GM21529 (cell line): ENCODE results near the gene GIT1.
A peak's percentile ranks its signal among the peaks of the same experiment; 100 is the strongest.

Experiments used
- ATAC-seq: cut with Tn5 transposase; IDR thresholded peaks from one replicate; pipeline ENCODE4 v1.9.1; 2021; ENCODE audit not compliant: unreplicated experiment

GIT1 gene, protein sequence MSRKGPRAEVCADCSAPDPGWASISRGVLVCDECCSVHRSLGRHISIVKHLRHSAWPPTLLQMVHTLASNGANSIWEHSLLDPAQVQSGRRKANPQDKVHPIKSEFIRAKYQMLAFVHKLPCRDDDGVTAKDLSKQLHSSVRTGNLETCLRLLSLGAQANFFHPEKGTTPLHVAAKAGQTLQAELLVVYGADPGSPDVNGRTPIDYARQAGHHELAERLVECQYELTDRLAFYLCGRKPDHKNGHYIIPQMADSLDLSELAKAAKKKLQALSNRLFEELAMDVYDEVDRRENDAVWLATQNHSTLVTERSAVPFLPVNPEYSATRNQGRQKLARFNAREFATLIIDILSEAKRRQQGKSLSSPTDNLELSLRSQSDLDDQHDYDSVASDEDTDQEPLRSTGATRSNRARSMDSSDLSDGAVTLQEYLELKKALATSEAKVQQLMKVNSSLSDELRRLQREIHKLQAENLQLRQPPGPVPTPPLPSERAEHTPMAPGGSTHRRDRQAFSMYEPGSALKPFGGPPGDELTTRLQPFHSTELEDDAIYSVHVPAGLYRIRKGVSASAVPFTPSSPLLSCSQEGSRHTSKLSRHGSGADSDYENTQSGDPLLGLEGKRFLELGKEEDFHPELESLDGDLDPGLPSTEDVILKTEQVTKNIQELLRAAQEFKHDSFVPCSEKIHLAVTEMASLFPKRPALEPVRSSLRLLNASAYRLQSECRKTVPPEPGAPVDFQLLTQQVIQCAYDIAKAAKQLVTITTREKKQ

DNA sequence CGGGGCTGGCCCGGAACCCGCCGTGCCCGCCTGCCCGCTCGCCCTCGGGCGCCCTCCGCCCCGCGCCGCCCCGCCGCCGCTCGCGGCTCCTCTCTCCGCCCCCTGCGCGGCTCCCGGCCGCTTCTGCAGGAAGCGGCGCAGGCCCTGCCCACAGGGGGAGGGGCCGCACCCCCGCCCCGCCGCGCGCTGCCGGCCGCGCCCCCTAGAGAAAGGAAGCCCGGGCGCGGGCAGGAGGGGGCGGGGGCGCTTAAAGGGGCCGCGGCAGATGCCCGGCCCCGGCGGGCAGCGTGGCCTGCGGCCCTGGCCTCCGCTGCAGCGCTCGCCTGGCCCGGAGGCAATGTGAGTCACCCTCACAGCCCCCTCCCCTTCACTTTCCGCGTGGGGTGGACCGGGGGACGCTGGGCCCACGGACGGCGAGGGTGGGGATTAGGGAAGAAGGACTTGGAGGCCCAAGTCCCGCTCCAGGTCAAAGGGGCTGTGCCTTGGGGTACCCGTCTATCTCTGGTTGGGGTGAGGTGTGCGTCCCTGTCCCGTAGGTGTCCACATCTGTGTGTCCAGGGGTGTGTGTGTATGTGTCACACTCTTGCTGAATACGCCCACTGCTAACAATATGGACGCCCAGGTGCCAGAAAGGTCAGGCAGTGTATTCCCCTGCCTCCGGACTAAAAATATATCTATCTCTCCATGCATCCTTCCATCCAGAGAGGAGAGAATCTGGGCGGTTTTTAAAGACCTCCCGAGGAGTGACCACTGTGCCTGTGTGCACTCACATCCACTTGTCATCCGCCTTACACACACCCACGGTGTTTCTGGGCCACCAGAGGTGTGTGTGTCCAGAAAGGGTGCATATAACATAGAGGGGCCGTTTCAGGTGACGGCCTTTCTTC is at the start of gene GIT1:
Gene GIT1, minus strand, starts transcription at position 125 of the 887 bp plus-strand sequence. CDS start 270 bp downstream, outside the sequence.
- peak; percentile 50 for ATAC-seq

DNA sequence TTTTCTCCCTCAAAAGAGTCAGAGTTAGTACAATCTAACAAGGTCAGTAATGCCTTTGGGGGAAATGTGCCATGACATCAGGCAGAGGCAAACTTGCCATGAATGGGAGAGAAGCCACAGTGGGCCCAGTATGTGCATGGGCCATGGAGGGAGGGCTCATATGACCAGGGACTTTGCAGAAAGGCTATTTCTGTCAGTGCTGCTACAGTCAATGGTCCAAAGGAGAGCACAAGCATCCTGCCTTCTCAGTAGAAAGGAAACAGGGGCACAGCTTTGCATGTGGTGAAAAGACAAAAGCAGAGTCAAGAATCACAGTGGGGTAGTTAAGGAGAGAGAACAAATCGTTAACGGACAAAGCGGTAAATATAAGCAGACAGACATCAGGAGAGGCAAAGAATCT is 44.4 kb upstream of the GIT1 start:
- ATAC-seq: no peak

DNA sequence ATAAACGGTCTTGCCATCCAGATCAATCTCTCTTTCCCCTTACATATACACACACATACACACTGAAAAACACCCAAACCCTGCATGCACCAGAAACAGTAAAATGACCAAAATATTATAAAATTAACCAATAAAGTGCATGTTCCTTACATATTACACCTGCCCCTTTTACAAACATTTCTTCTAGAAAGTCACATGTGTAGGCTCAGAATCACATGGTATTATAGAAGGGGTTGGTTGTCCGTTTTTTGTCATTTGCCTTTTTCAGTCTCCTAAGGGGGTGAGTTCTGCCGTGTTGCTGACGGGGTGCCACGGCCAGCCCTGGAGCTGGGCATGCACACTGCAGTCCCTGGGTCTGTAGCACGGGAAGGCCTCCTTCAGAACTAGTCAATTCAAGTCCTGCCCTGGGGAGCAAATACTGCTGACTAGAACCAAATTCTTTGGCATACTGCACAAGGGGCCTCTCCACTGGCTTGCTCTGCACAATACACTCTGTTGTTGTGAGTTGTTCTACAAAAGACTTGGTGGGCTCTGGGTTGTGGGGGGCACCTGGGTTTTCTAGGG is 41.3 kb upstream of the GIT1 start:
- no peak for ATAC-seq

DNA sequence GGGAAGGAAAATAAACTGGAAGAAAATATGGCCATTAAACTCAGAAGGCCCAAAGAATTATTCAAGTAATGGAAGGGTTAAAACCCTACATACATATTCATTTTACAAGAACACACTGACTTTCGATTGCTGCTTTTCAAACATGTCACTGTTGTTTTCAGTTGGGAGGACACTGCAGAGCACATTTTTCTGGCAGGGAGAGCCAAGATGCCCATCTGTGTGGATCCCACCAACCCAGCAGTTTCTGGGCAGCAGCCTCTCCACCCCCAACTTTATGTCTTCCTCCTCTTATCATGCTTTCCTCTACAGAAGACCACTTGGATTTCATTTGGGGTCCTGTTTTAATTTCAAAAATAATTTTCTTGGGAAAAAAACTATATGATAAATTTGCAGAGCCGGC is 40.4 kb upstream of the GIT1 start:
- no peak for ATAC-seq

DNA sequence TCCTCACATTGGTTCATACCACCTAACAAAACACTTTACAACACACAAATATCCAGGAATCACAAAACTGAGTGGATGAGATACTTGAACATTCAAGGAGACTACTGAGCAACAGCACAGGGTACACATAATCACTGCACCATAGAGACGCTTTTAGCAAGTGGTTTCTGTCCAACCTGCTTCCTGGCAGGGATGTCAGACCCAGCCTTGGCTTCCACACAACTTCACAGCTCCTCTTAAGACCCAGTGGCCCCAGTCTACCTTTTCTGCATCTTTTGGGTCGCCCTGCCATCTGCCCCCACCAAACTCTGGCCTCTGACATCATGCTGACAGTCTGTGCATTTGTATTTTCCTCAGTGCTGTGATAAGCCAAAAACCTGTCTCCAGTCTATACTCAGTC is 39.2 kb upstream of the GIT1 start:
- no peak for ATAC-seq

DNA sequence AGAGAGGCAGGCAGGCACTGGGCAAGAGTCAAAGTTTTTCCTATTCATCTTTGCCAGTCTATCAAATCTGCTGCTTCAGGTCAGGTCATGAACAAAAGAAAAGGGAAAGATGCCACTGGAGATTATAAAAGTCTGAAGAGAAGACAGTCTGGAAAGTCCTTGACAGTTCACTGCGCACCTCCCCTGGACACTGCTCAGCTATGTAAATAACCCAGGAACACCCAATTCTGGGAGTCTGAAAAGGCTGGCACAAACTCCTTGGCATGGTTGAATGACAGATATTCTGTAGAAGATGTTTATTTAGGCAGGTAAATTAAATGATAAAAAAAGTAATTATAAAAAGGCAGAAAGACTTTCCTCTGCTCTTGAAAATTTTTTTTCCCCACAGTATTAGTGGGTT is 38.5 kb upstream of the GIT1 start:
- no peak for ATAC-seq

DNA sequence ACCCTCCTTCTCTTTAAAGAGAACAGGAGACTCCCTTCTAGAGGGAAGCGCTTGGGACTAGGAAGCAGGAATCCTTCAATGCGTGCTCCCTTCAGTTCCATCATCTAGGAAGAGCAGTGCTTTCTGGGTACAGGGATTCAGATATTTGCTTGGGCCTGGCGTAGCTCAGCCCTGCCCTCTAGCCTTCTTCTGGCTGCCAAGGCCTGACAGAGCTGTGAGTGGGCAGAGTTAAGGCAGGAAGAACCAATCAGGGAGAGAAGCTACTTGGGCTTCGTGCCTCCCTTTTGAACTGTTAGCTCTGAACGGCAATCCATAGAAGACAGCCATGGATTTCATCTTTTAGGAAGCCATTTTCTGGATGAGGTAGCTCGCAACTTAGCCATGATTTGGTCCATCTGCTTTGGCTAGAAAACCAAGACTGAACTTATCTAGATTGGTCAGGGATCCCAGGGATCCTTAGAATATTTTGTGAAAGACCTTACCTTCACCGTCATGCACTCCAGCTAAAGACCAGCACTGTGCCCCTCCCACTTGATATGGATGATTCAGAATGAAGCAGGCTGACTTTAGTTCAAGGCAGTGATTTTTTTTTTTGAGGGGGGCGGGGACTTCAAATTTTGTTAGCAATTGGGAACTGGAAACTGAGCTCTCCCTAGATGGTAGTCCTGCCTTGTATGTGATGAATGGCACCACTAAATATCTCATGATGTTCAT is 35.7 kb upstream of the GIT1 start:
- ATAC-seq: no peak

DNA sequence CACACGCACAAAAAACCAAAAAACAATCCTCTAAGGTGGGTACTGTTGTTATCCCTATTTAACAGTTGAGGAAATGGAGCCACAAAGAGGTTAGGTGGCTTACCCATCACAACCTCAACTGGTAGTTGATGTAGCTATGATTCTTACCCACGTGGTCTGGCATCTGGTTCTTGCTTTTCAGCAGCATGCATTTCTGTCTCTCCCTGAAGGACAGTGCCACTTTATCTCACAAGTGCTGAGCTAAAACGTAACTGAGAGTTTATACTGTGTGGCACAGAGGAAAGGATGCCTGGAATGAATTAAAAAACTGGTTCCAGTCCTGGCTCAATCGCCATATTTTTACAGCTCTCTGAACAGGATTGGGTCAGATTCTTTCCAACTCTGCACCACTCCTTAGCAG is 35.1 kb upstream of the GIT1 start:
- no peak for ATAC-seq

DNA sequence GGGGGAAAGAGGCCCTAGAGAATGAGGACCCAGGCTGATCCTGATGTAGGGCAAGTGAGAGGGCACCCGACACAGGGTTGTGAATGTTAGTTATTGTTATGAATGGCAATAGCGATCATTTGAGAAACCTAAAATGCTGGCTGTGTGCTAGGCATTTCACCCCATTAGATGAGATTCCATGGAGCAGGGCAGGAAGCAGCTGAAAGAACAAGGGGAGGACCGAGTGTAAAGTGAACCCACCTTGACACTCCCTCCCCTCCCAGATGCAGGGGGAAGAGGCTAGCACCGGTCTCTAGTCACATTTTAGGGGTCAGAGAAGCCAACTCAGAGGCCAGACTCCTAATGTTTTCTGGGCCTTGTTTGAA is 33.8 kb upstream of the GIT1 start:
- no peak for ATAC-seq

DNA sequence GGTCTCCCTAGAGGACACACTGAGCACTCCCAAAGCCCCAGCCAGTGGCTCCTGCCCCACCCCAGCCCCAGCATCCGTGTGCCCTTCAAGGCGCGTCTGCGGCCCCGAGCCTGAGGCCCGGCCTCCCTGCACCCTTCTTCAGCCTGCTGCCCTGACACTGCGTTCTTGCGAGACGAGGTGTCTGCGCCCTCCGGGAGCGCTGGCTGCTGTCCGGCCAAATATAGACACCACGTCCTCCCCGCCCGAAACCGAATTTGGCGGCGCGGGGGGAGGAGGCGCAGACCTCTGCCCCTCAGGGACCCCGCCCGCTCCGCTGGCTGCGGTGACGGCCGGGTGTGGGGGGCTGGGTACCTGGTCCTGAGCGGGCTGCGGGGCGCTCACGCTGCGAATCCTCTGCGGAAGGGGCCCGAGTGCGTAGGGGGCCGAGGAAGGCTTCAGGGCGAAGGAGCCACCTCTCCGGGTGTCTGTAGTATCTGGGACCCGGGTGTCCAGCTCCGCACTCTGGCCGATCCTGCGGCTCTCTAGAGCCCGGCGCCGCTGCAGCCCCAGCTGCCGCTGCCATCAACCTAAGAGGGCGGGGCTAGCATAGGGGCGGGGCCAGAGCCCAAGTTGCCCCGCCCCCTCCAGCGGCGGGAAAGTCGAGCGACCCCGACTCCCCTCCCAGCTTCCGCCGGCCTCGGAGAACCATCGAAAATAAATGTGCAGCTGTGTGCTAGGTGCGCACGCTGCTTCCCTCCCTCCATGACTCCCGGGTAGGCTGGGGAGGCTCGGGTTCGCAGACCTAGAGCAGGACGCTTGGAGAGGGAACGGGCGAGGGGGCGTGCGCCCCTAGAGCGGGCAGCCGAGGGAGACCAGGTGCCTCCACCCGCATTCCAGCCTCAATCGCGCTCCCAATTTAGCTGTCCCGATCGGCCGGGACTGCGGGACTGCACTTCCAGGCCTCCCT is 33.2 kb upstream of the GIT1 start, which contains the start of gene CORO6:
Gene CORO6, minus strand, starts transcription at position 576 of the 946 bp plus-strand sequence. CDS start 1,491 bp downstream, outside the sequence.
- peak; percentile 57 for ATAC-seq

DNA sequence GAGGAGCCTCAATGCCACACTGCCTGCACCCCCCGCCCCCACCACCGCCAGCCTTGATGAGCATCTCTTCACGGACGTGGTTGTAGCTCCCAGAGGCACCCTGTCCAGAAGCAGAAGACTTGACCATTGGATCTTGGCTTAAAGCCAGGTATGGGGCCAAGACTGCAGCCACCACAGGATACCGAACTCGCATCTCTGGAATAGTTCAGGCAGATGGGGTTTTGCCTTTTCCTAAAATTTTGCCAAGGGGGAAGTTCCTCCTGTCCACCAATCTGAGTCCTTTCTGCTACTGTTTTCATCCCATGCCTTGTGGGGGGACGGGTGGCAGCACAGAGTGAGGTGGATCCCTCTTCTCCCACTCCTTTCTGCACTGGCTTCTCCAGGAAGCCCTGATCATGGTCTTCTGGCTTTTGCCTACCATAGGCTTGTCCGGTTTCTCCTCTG is 32.3 kb upstream of the GIT1 start:
- no peak for ATAC-seq

DNA sequence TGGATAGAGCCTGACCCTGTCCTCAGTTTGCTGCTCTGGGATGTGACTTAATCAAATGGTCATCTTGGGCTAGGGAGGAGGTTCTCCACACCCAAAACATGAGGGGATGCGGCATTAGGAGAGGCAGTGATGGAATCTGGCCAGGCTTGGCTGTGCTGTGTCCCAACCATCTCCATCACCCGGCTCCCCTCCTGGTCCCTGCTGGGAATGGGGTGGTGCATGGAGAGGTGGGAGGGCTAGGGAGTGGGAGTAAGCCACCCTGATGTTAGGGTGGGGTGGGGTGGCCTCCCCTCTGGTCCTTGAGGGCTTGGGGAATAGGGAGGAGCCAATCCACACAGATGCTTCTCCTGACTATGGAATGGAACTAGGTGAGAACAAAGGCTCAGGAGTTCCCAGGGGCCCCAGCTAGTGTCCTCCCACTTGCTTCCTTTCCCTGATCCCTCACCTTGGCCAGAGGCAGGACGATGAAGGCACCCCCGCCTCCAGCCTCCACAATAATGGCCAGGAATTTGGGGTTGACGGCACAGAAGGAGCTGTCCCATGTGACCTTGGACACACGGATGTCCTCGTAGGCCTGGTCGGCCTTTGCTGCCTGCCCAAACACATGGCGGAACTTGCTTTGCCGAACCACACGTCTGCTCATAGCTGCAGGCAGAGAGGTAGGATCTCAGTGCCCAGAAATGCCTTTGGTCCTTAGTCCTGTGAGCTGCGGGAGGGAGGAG is 31.5 kb upstream of the GIT1 start:
- no peak for ATAC-seq

DNA sequence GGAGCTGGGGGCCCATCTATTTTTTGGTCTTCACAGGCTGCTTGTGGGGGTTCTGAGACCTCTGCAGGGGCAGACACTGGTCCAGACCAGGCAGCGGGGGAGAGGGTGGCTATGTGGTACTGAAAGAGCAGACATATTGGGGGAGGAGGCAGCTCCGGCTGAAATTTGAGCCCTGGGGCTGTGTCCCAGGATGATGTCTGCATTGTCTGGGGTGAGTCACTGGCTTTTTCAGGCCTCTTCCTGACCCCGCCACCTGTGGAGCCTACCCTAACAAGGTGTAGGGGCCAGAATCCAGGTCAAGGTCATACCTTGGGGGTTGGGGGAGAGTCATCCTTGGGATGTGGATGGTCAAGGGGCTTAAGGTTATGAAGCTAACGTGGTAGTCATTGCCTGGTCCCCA is 30.8 kb upstream of the GIT1 start:
- no peak for ATAC-seq

DNA sequence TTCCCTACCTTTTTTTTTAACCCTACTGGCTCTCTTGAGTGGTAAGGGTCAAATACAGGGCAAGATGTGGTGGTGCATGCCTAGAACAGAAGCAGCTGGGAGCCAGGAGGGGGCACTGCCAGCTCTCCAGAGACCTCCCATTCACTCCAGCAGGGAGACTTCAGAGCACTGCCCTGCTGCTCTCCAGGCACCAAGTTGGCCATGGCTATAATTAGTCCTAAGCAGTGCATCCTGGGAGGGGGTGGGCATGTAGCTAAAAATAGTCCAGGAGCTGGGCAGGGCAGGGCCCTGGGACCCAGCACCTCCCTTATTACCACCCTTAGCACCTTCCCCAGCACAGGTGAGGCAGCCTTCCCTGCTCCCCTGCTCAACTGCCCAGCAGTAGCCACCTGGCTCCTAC is 29.8 kb upstream of the GIT1 start:
- ATAC-seq: no peak

DNA sequence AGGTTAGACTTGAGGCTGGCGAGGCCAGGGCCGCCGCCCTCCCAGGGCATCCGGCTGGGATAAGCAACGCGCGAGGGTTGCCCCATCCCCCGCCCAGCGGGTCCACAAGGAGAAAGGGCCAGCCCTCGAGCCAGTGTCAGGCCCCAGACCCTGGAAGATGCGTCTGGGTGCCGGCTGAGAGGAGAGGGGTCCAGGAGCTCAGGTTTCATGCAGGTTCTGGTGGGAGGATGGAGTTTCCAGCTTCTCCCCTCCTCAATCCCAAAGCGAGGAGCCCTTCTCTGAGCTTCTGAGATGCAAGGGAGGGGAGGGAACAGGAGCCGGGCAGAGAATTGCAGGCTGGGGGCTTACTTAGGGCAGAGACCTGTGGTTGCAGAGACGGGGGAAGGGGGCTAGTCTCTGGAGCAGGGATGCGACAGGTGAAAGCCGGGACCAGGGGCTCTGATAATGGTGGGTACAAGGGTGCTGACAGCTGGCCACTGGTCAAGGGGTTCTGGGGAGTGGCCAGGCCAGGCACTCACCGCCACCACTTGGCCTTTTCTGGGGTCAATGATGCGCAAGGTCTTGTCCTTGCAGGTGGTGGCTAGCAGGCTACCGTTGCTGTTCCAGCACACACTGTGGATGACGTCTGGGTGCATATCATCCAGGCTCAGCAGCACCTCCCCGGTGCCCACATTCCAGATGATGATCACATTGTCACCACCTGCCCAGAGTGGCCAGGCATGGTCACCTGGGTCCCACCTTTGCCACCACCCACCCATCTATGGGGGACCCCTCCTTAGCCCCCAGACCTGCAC is 29.0 kb upstream of the GIT1 start:
- no peak for ATAC-seq

DNA sequence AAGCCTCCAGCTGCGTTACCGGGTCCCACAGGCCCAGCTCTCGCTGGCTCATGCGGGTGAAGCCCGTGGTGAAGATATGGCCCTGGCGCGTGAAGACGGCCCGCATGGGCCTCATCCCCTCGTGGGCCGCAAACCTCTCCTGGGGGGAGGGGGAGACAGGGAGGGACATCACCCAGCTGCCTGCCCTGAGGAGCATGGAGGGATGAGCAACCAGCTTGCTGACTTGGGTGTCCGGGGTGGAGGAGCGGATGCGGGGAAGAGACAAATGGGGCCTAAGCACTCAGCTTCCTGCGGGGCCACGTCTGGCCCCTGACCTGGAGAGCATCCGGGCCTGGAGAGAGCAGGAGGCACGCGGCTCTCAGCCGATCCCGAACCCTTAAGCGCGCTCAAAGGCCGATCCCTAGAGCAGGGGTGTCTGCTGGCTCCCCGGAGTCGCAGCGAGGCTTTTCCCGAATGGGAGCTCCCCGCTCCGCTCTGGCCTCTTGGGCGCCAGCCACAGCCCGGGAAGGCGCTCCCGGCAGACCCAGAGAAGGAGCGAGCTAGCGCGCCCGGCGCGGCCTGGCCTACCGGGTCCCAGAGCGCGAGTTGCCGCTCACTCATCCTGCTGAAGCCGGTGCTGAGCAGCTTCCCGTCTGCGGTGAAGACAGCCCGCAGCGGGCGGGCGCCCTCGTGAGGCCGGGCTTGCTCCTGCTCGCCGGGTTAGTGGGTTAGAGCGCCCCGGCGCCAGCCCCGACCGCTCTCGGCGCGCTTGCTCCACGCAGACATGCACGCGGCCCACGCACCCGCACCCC is 28.2 kb upstream of the GIT1 start:
- ATAC-seq: peak; percentile 35

DNA sequence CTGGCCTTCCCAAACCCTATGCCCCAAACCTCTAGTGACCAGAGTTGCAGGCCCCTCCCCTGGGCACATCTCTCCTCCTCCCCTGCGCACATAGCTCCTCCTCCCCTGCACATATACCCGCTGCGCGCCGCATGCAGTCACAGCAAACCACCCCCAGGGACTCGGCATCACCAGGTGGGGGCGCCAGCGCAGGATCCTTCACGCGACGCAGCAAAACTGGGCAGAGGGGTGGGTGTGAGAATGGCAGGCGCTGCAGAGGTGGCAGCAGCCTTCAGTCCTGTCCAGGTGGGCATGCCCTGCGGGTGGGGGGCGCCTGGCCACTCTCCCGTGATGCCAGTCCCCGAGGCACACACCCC is 27.7 kb upstream of the GIT1 start:
- ATAC-seq: peak; percentile 51
